Liver (tissue), 9 donors: ENCODE data around the gene ACSL1. TPM values are rescaled to one million over a fixed set of nuclear protein-coding genes. Genes with fewer than 3 reads are reported as not detected.
"Not testable (repeated sequence)": the region's sequence is repeated elsewhere in the genome, so short reads cannot be mapped to it uniquely, and the experiment has no call there.

ENCODE experiments used
- DNase-seq: peaks from one replicate; pipeline ENCODE4 v3.0.0-alpha.2; 2017; ENCODE audit warnings: low spot score
- H3K27ac ChIP-seq, 2 donors: one replicate each; pipeline ENCODE4 v1.7.0; 2013; ENCODE audit warnings: inconsistent platforms in 2 of 2, low read length in 2 of 2, control low read depth in 1 of 2, low read depth in 1 of 2, mild to moderate bottlenecking in 1 of 2
- H3K27me3 ChIP-seq, 4 donors: one replicate each; pipeline versions ENCODE4 v1.6.1 to v1.7.0; 2013; ENCODE audit warnings: low read length in 3 of 4, inconsistent platforms in 1 of 4, mild to moderate bottlenecking in 1 of 4, moderate library complexity in 1 of 4; ENCODE audit not compliant: control insufficient read depth in 4 of 4, insufficient read depth in 4 of 4
- H3K36me3 ChIP-seq, 4 donors: one replicate each; pipeline versions ENCODE4 v1.6.1 to v1.7.0; 2013; ENCODE audit warnings: low read length in 3 of 4, mild to moderate bottlenecking in 3 of 4, low read depth in 1 of 4, moderate library complexity in 1 of 4; ENCODE audit not compliant: control insufficient read depth in 4 of 4, insufficient read depth in 3 of 4
- H3K4me1 ChIP-seq, 4 donors: one replicate each; pipeline versions ENCODE4 v1.6.1 to v1.7.0; 2013; ENCODE audit warnings: low read length in 3 of 4, mild to moderate bottlenecking in 3 of 4, moderate library complexity in 1 of 4; ENCODE audit not compliant: control insufficient read depth in 4 of 4, insufficient read depth in 4 of 4
- H3K4me3 ChIP-seq, 3 donors: one replicate each; pipeline versions ENCODE4 v1.6.1 to v1.7.0; 2013; ENCODE audit warnings: low read length in 3 of 3, control low read depth in 1 of 3, low read depth in 1 of 3, mild to moderate bottlenecking in 1 of 3
- H3K9ac ChIP-seq, 2 donors: one replicate each; pipeline ENCODE4 v1.7.0; 2013; ENCODE audit warnings: low read length in 2 of 2, mild to moderate bottlenecking in 2 of 2, moderate library complexity in 2 of 2, control low read depth in 1 of 2, low read depth in 1 of 2
- H3K9me3 ChIP-seq, 4 donors: one replicate each; pipeline versions ENCODE4 v1.6.1 to v1.7.0; 2013; ENCODE audit warnings: low read length in 3 of 4; ENCODE audit not compliant: control insufficient read depth in 4 of 4
- ATF3 ChIP-seq: IDR thresholded peaks from 2 replicates; pipeline ENCODE4 v1.6.1; 2016; ENCODE audit warnings: antibody characterized with exemption
- CTCF ChIP-seq: fragments of 150-350 bp; IDR thresholded peaks from 2 replicates; pipeline ENCODE4 v1.5.1; 2017; ENCODE audit warnings: improper control_type of control experiment, low read depth, low read length; ENCODE audit not compliant: missing input control
- EGR1 ChIP-seq, 2 donors: IDR thresholded peaks; 2 replicates each; pipeline ENCODE4 v1.6.1; 2016 to 2018; ENCODE audit warnings: antibody characterized with exemption in 2 of 2, low read depth in 2 of 2
- FOXA1 ChIP-seq: IDR thresholded peaks from 2 replicates; pipeline ENCODE4 v1.6.1; 2016; ENCODE audit warnings: antibody characterized with exemption
- FOXA2 ChIP-seq: IDR thresholded peaks from 2 replicates; pipeline ENCODE4 v1.6.1; 2016; ENCODE audit warnings: antibody characterized with exemption
- GABPA ChIP-seq, 2 donors: IDR thresholded peaks in 1 of 2; conservative IDR thresholded peaks in 1 of 2; 2 replicates each; pipeline ENCODE4 v1.6.1; 2016; ENCODE audit warnings: antibody characterized with exemption in 2 of 2, mild to moderate bottlenecking in 1 of 2, moderate library complexity in 1 of 2
- HNF4A ChIP-seq, 2 donors: conservative IDR thresholded peaks; 2 replicates each; pipeline ENCODE4 v1.6.1; 2016; ENCODE audit warnings: antibody characterized with exemption in 2 of 2, mild to moderate bottlenecking in 2 of 2
- HNF4G ChIP-seq: IDR thresholded peaks from 2 replicates; pipeline ENCODE4 v1.6.1; 2016; ENCODE audit warnings: antibody characterized with exemption
- JUND ChIP-seq, 2 donors: IDR thresholded peaks; 2 replicates each; pipeline ENCODE4 v1.6.1; 2016; ENCODE audit warnings: antibody characterized with exemption in 2 of 2
- MAX ChIP-seq: IDR thresholded peaks from 2 replicates; pipeline ENCODE4 v1.6.1; 2016; ENCODE audit warnings: antibody characterized with exemption
- NR2F2 ChIP-seq: IDR thresholded peaks from 2 replicates; pipeline ENCODE4 v1.6.1; 2016; ENCODE audit warnings: antibody characterized with exemption
- RAD21 ChIP-seq, 2 donors: IDR thresholded peaks; 2 replicates each; pipeline ENCODE4 v1.6.1; 2016; ENCODE audit warnings: antibody characterized with exemption in 2 of 2, mild to moderate bottlenecking in 2 of 2
- REST ChIP-seq: IDR thresholded peaks from 2 replicates; pipeline ENCODE4 v1.6.1; 2016; ENCODE audit warnings: antibody characterized with exemption, mild to moderate bottlenecking
- RXRA ChIP-seq, 2 donors: IDR thresholded peaks; 2 replicates each; pipeline ENCODE4 v1.6.1; 2017 to 2018; ENCODE audit warnings: antibody characterized with exemption in 2 of 2, mild to moderate bottlenecking in 1 of 2
- SP1 ChIP-seq: IDR thresholded peaks from 2 replicates; pipeline ENCODE4 v1.6.1; 2018; ENCODE audit warnings: antibody characterized with exemption, mild to moderate bottlenecking
- TAF1 ChIP-seq: conservative IDR thresholded peaks from 2 replicates; pipeline ENCODE4 v1.6.1; 2016; ENCODE audit warnings: antibody characterized with exemption, mild to moderate bottlenecking
- YY1 ChIP-seq: IDR thresholded peaks from 2 replicates; pipeline ENCODE4 v1.6.1; 2016; ENCODE audit warnings: antibody characterized with exemption, mild to moderate bottlenecking
- ZBTB33 ChIP-seq: IDR thresholded peaks from 2 replicates; pipeline ENCODE4 v1.6.1; 2016; ENCODE audit warnings: antibody characterized with exemption
- WGBS: extraction: QIAGEN DNeasy Blood & Tissue Kit; methylation state at CpG from one replicate; pipeline ENCODE4 v1.1.7; 2013; 5-methylcytosine and 5-hydroxymethylcytosine counted together
- polyA plus RNA-seq, 2 donors: library from polyadenylated mRNA; stranded (reverse) in 1 of 2; unstranded in 1 of 2; fragments of 200-250 nt in 1 of 2; fragments of >200 nt in 1 of 2; fragmentation: Nextera tagmentation in 1 of 2; extraction: Ambion mirVana in 1 of 2; gene quantifications; one replicate each; pipeline versions ENCODE4 v1.2.1 to v1.2.3, GENCODE V29; 2013 to 2015
- total RNA-seq, 2 donors: library from RNA; depleted of rRNA; stranded (reverse); fragments of >200 nt; gene quantifications; one replicate each; pipeline ENCODE4 v1.2.3, GENCODE V29; 2014
- donor health status: healthy.
- donor health status: healthy.
- donor health status: healthy.
- donor health status: healthy.
- donor health status: healthy.

Gene ACSL1
- total and polyA plus RNA-seq, 4 donors, result 210 to 2,226 (median 878) TPM

- H3K36me3 ChIP-seq, H3K9ac ChIP-seq, H3K9me3 ChIP-seq, H3K27me3 ChIP-seq, H3K4me3 ChIP-seq, DNase-seq, H3K27ac ChIP-seq: not testable (repeated sequence)
- WGBS, result 81% methylated on average over 1 of the region's 1 CpG
- H3K4me1 ChIP-seq, result peaks cover 0 to 18% (median 6%) of the 10 kb centered on the region in 4 donors
Measured at GRCh38 chr4:184741651-184742050, 84.1 kb downstream of the ACSL1 start.

DNA sequence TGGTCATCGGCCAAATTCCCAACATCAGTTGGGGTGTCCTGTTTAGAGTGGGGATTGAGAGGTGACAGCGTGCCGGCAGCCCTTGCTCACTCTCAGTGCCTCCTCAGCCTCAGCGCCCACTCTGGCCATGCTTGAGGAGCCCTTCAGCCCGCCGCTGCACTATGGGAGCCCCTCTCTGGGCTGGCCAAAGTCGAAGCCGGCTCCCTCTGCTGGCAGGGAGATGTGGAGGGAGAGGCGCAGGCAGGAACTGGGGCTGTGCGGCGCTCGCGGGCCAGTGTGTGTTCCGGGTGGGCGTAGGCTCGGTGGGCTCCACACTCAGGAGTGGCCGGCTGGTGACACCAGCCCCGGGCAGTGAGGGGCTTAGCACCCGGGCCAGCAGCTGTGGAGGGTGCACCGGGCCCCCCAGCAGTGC lies 84.8 kb downstream of the ACSL1 start:
- Histone ChIP-seq H3K4me3 (no peak overlapping the region), H3K4me1 (peaks cover 0 to 11% (median 1%) of the 10 kb centered on the region in 4 donors), H3K36me3 (no peaks in the 10 kb centered on the region), H3K27ac (no peak overlapping the region), H3K9ac (no peak overlapping the region), H3K27me3 (no peaks in the 10 kb centered on the region), H3K9me3 (no peaks in the 10 kb centered on the region)
- TF ChIP-seq ZBTB33 (no peak), NR2F2 (no peak), CTCF (no peak), ATF3 (no peak), MAX (no peak), TAF1 (no peak), RAD21 (IDR thresholded peaks at IDR 0.05) (no peak), REST (no peak), SP1 (no peak), HNF4A (conservative IDR thresholded peaks at IDR 0.05) (no peak), RXRA (IDR thresholded peaks at IDR 0.05) (no peak), EGR1 (IDR thresholded peaks at IDR 0.05; ENCODE audit: low read depth in 2 of 2) (no peak), FOXA1 (no peak), GABPA (IDR thresholded peaks at IDR 0.05 in 1 of 2, conservative IDR thresholded peaks at IDR 0.05 in 1 of 2) (no peak), YY1 (no peak), FOXA2 (no peak), HNF4G (no peak), JUND (IDR thresholded peaks at IDR 0.05) (no peak)
- WGBS, result 98% methylated on average over 20 of the region's 20 CpGs
- DNase-seq, result no peak

DNA sequence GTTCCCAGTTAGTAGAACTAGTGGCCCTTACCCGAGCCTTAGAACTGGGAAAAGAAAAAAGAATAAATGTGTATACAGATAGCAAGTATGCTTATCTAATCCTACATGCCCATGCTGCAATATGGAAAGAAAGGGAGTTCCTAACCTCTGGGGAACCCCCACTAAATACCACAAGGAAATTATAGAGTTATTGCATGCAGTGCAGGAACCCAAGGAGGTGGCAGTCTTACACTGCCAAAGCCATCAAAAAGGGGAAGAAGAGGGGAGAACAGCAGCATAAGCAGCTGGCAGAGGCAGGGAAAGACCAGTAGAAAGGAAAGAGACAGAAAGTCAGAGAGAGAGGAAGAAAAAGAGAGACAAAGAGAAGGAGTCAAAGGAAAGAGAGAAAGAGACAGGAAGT lies 86.2 kb downstream of the ACSL1 start:
- not testable (repeated sequence) for H3K9me3 ChIP-seq, H3K27me3 ChIP-seq, H3K4me3 ChIP-seq, H3K36me3 ChIP-seq, H3K27ac ChIP-seq, H3K9ac ChIP-seq, DNase-seq, H3K4me1 ChIP-seq
- 75% methylated on average over 1 of the region's 1 CpG for WGBS
